Gastrocnemius medialis (tissue), 4 donors: ENCODE results near the gene RNF112.

Experiments
- CTCF ChIP-seq, 5 experiments: fragments of 450-650 bp in 3 of 5; fragments of 200-600 bp in 2 of 5; sonication (generic) in 2 of 5; IDR thresholded peaks in 4 of 5; conservative IDR thresholded peaks in 1 of 5; 1 replicate in 4 of 5; 2 replicates in 1 of 5; pipeline ENCODE4 v1.5.1; 2016 to 2019; ENCODE audit warnings: antibody characterized with exemption in 5 of 5, mild to moderate bottlenecking in 3 of 5, moderate library complexity in 3 of 5
- POLR2A ChIP-seq, 2 donors: fragments of 450-650 bp; IDR thresholded peaks; one replicate each; pipeline ENCODE4 v1.6.1; 2017; ENCODE audit warnings: antibody characterized with exemption in 2 of 2, mild to moderate bottlenecking in 2 of 2, moderate library complexity in 2 of 2

GRCh38 chr17:19364699-19365498 lies 46.1 kb upstream of the RNF112 start:
- no peak for TF ChIP-seq CTCF (IDR thresholded peaks at IDR 0.05 in 4 of 5, conservative IDR thresholded peaks at IDR 0.05 in 1 of 5)
- TF ChIP-seq POLR2A (IDR thresholded peaks at IDR 0.05), result no peak
